ENCODE measurements around the gene HLA-DPB1.
A peak's percentile ranks its signal among the peaks of the same experiment; 100 is the strongest.
"Not testable (repeated sequence)": the region's sequence is repeated elsewhere in the genome, so short reads cannot be mapped to it uniquely, and the experiment has no call there.

The HLA-DPB1 gene

DNA sequence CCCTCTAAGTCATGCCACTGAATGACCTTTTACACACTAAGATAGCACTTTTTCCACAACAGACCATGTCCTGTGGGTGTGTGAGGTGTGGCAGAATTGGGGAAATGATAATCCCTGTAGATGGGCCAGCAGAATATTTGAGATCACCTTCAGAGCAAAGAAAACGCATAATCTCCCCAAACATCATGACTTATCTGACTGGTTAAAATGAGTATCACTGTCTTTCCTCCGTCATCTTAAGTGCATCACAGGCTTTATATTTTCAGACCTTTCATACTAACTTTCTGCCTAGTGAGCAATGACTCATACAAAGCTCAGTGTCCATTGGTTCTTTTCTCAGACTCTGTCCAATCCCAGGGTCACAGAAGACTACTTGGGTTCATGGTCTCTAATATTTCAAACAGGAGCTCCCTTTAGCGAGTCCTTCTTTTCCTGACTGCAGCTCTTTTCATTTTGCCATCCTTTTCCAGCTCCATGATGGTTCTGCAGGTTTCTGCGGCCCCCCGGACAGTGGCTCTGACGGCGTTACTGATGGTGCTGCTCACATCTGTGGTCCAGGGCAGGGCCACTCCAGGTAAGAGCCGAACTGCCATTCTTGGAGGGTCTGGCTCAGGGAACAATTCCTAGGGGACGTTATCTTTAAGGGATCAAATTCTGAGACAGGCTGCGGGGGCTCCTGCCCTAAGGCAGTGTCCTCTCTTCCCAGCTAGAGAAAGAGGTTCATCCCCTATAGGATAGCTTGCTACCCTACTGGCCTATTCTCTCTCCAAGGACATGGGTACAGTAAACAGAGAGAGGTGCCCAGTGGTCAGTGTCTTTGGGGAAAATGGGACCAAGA, at the start of gene HLA-DPB1:
TSS of gene HLA-DPB1 (plus strand) at position 423 of the 838 bp plus-strand sequence. CDS start at position 475, 52 bp downstream.
- DNase-seq: peak; percentile 70

DNA sequence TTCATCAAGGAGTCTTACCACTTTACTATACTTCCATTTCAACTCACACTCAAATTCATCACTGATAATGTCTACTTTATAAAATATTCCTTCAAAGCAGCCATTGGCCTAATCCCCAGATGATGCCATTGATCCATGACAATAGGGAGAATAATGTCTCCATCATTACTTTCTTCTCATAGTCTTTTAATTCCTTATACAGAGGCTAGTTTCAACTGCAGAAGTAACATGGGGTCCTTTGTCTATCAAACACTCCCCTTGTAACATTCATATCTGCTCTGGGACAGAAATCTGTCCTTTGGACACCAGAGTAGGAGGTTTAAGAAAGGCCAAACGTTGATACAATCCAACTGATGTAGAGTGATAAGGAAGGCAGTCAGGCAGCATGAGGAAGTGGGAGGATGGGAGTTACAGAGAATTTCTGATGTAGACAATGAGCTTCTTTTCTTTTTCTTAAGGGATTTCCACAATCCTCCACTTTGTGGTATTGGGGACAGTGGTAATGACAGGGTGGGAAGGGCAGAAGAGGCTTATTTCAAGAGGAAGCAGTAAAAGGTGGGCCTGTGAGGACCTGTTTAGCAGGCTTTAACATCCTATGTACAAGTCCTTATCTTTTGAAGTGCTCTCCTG, 47.5 kb upstream of the HLA-DPB1 start:
- no peak for DNase-seq

DNA sequence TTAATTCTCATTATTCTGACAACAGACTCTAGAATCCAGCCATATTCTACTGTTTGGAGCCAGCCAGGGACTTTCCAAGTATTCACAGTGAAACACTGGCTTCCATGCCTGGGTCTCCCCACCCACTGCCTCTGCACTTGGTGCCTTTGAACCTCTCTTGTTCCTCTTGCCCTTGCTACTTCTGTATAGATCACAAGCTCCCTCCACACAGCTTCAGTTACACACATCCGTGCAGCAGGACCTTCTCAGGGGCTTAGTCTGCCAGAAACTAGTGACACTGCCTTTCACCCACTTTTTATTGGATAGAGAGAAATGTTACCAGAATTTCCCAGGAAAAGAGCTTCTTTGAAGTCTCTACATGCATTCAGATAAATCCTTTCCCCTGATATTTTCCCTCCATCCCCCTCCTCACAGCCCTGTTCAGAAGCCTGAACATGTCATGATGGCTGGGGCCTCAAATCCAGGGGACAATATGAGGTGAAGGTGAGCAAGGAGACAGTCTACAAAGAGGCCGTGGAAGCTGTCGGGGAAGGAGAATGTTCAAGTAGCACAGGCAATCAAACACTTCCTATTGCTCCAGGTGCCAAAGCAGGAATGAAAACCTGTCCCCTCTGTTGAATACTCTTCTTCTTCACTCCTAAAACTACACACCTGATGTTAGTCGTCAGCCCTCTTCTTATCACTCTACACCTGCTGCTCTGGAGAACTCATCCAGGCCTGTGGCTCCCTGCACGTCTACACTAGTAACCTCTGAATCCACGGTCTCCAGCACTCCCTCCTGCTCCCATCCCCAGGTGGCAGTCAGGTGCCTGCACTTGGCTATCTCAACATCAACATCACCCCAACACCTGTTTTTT, 46.2 kb upstream of the HLA-DPB1 start:
- DNase-seq: no peak

DNA sequence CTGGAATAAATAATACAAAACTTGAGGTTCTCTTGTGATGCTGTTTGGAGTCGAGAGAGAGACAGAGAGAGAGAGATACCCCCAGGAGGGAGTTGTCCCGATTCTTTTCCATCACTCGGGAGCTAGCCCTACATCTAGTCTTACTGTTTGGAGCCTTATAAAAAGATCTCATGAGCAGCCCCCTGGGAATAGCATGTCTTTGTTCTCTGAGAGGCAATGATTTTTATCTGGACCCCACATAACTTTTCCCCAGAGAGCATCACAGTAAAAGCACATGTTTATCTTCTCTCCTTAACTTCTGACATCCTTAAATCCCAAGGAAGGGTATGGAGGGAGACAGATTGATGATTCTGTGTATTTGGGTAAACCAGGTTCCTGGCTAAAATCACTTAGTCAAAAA, 45.5 kb upstream of the HLA-DPB1 start:
- DNase-seq: no peak

DNA sequence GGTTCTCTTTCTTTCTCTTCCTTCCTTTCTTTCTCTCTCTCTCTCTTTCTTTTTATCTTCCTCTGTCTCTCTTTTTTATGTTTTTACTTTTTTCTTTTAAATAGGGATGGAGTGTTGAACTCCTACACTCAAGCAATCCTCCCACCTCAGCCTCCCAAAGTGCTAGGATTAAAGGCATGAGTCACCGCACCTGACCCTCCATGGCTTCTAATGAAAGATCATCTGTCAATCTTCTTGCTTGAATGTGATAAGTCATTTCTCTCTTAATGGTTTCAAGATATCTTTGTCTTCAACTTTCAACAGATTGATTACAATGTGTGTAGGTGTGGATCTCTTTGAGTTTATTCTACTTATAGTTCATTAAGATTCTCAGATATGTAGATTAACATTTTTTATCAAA, 41.2 kb upstream of the HLA-DPB1 start:
- no peak for DNase-seq

DNA sequence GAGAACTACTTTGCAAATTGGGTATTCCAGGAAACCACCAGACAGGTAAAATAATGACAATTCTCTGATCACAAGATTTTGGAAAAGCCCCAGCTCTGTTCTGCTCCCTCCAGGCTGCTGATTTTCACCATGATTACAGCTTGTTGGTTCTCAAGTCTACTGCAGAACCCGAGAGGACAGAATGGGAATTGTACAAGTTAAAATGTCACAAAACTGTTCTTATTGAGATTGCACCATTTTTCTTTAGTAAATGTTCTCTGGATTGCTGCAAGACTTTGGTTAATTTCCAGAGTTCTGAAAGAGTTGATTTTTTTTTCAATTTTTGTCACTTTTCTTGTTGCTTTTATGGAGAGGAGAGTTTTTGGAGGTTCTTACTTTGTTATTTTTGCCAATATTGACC, 39.3 kb upstream of the HLA-DPB1 start:
- DNase-seq: no peak

DNA sequence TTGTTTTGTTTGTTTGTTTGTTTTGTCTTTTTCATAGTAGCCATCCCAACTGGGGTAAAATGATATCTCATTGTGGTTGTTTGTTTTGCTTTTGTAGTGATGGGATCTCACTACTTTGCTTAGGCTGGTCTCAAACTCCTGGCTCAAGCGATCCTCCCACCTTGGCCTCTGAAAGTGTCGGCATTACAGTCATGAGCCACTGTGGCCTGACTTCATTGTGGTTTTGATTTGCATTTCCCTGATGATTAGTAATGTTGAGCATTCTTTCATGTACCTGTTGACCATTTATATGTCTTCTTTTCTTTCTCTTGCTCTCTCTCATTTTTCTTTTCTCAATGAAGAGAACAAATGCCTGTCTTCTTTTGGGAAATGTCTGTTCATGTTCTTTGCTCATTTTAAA, 35.6 kb upstream of the HLA-DPB1 start:
- no peak for DNase-seq

DNA sequence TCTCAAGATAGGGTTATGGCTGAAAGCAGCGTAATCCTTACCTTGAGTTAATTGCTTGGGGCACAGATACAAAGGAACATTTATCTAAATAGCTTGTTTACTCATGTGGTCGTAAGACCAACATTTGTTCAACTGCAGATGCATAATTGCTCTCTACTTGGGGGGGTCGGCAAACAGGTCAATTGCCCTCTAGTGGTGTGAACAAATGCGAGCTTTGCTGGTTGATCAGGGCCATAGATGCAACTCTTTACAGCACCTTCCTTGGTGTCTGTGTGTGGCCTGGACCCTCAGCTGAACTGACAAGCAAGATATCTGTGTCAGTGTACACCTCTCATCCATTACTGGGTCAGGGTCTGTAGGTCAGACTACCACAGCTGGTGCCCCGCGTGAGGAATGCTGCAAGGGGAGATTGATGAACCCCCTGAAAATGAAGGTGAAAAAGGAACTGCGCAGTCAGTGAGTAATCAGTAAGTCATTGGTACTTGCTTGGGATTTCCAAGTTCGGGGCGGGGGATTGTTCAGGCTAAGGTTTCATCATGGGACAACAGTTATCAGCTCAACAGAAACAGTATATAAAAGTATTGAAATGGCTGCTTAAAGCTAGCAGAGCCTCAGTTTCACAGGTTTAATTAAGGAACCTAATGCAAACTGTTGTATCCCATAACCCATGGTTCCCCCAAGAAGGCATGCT, 26.3 kb upstream of the HLA-DPB1 start:
- no peak for DNase-seq

DNA sequence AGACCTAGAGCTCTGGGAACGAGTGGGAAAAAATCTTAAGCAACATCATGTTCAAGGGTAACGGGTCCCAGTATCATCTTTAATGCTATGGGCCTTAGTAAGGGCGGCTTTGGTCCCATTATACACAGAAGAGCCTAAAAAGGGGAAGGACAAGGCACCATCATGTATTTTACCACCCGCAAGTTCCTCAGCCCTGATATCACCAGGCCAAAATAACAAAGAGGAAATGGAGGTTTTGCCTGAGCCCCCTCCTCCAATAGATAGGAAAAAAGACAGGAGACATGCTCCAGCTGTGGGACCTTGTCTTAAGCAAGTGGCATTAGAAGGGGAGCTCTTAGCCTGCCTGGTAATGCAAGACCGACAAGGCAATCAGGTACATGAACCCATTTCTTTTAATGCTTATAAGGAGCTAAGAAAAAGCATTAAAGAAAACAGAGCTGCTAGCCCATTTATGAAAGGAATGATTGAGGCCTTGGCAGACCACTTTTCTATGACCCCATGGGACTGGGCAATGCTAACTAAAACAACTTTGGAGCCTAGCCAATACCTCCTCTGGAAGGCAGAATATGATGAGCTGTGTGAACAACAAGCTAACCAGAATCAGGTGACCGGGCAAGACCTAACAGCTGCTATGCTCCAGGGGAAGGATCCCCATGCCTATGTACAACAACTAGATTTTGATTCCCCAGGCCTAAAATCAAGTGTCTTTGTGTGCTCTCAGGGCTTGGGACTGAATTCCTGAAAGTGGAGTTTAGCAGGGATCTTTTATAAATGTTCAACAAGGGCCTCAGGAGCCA, 25.6 kb upstream of the HLA-DPB1 start:
- DNase-seq: no peak

DNA sequence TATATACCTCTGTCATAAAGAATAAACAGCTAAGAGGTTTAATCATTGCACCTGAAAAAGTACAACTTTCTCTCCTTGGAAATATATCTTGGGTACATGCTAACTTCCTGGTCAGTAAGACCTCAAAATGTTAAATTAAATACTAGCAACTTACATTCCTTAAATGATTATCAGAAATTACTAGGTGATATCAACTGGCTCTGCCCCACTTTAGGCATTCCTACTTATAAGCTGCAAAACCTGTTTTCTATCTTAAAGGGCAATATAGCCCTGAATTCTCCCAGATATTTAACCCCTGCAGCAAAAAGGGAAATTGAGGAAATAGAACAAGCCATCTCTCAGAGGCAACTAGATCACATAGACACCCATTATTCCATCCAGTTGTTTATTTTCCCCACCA, 23.2 kb upstream of the HLA-DPB1 start:
- no peak for DNase-seq

DNA sequence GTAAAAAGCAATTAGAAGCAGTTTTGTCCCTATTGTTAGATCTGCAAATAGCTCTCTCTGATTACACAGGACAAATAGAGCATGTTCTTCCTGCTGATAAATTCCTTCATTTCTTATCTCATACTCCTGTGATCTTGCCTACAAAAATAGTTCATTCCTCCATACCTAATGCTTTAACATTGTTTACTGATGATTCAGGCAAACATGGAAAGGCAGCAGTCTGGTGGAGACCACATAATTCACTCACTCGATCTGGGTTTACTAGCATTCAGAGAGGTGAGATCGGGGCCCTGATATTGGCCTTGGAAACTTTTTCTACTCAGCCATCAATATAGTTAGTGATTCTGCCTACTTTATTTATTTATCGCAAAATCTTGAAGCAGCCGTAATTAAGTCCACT, 22.6 kb upstream of the HLA-DPB1 start:
- DNase-seq: no peak

DNA sequence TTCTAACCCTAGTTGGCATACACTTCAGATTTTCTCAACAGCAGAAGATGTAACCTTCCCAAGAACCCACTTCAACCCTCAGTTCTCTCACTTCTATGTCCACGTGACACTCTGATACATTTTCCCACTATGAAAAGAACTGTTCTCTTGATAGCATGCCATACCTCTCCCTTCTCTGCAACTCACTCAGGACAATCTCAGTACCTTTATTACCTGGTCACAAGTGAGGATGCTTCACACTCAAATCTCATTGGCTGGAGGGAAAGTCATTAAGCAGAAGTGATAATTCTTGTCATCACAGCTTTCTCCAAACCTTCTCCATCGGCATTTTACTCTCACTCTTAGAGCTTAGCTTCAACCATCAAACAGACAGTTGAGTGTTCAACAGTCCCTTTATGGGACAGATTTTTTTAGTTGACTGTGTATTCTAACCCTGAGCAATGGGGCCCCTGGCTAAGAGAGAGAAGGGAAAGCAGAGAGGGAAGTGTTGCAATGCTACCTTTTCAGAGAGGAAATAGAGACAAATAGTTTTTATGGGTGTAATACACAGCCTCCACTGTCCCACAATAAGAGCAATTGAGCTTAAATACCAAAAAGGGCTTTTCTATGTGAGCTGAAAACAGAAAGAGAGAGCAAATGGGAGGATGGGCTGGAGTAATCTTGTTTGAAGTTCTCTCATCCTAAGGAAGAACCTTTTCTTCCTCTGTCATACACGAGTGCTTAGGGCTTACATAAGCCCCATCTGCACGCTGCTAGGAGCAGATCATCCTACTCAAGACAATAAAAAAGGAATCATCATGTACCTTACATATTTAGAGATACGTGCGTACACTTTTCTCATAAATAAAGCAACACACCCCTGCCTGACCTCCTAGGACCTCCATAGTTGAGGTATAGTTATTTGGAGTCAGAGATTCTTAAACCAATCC, 18.3 kb upstream of the HLA-DPB1 start:
- DNase-seq: no peak

DNA sequence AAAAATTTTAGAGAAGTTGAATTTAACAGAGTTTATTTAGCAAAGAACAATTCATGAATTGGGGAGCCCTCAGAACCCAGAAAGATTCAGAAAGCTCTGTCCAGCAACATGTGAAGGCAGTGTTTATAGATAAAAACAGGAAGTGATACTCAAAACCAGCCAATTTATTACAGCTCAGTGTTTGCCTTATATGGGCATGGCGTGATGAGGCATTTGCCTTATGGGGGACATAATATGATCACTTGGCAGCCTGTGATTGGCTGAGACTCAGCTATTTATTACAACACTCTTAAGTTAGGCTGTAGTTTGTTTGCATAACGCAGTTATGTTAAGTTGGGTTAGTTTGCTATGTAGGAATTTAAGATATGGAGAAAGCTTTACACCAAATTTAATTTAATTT, 13.8 kb upstream of the HLA-DPB1 start:
- DNase-seq: no peak

DNA sequence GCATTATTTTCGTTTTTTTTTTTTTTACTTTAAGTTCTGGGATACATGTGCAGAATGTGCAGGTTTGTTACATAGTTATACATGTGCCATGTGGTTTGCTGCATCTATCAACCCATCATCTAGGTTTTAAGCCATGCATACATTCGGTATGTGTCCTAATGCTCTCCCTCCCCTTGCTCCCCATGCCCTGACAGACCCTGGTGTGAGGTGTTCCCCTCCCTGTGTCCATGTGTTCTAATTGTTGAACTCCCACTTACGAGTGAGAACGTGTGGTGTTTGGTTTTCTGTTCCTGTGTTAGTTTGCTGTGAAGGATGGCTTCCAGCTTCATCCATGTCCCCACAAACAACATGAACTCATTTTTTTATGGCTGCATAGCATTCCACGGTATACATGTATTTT, 12.4 kb upstream of the HLA-DPB1 start:
- DNase-seq: not testable (repeated sequence)

DNA sequence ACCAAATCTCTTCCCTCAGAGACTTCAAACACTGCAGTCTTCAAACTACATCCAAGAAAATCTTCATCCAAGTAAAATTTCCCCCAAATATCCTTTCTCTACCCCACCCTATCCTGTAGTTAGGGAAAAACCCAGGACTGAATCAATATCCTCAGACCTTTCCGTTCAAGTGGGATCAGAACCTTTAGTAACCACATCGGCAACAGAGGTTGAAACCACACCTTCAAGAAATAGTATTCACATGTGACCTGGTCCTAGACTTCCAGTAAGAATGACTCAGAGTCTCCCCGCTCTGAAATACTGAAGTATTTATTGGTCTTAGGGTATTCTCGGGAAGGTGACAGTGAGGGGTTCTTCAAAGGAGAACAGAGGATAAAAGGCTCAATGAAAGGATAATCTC, 11.1 kb upstream of the HLA-DPB1 start:
- no peak for DNase-seq

DNA sequence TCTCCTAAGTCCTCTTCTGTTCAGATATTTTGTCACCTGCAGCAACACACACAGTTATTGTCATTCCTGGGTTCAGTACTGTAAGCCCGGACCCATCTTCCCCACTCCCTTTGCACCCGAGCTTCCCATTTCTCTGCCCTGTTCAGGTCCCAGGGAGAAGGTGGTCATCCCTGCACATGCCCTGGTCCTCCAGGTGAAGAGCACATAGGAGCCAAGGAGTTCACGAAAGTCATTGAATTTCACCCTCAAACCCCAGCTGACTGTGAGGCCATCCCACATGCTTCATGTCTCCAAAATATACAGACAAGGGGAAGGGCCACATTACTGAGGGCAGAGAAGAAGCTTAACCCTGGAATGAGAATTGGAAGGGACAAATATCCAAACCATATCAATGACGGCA, 10.5 kb upstream of the HLA-DPB1 start:
- DNase-seq: no peak

DNA sequence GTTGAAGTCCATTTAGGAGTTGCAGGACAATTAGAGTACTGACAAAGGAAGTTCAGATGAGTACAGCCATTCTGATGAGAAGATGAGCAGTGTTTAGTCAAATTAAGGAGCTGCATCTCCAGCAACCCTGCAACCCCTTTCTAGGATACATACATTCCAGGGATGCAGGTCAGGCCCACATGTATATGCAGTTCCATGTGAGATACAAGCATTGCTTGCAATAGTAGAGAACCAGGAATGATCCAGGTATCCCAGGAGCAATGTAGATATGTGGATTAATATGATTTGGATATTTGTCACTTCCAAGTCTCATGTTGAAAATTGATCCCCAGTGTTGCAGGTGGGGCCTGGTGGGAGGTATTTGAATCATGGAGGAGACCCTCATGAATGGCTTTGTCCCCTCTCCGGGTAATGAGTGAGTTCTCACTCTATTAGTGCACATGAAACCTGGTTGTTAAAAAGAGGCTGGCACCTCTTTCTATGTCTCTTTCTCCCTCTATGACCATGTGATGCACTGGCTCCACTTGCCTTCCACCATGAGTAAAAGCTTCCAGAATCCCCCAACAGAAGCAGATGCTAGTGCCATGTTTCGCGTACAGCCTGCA, 8.8 kb upstream of the HLA-DPB1 start:
- no peak for DNase-seq

DNA sequence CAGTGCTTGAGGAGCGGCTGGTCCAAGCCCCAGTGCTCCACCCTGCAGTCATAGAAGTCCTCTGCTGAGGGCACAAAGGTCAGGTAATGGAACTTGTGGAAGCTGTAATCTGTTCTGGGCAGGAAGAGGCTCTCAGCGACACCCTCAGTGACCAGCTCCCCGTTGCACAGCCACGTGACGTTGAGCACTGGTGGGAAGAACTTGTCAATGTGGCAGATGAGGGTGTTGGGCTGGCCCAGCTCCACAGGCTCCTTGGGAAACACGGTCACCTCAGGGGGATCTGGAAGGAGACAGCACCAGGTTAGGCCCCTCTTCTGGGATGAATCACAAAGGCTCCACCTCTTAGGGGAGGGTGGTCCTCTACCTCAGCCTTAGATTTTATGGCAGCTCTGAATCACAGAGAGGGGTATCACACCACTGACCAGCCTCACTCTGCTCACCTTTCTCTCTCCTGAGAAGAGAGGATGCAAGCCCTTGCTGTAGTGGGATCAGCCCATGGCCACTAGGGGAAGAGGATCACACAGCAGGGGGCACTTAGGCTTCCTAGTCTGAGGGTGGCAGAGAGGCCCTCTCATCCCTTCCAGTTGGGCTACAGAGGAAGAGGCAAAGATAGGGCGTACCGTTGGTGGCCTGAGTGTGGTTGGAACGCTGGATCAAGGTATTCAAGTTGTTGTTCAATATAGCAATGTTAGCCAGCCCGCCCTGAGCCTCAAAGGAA, 6.6 kb upstream of the HLA-DPB1 start:
- no peak for DNase-seq

DNA sequence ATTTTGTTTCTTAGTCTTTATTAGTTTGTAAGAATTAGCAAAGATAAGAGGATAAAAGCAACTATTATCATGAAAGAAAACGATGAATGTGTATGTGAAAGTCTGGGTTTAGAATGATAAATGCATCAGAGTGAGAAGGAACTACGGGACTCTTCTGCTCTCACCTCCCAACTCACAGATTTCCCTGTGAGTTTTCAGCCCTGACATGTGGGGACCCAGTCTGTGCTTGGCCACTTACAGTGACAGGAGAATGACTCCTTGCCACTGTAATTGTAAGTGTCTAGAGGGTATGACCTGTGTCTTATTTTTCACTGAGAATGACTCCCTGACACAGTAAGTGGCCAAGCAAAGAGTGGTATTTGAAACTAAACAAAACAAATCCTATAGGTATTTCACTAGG, 4.9 kb upstream of the HLA-DPB1 start:
- no peak for DNase-seq

DNA sequence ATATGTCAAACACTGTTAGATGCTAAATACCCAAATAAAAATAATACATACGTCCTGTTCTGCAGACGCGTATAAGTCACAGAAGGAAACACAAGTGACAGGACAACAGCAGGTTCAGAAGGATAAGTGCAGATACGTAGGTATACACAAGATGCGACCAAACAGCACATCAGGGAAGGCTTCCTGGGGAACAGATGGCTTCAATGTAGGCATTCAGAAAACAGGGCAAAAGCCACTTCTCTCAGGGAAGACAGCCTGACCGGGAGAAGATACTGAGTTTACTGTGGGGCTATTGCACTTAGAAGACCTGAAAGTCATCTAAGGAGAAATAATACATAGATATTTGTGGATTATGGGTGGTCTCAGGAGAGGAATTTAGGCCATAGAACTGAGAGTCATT, 4.2 kb upstream of the HLA-DPB1 start:
- DNase-seq: no peak

All from NCI-H526 treated with DMSO at 0.1 percent for 48 hours (cell line).